Breast epithelium (tissue), 4 donors: Measurements from ENCODE around the gene ATP23. TPM values are rescaled to one million over a fixed set of nuclear protein-coding genes. Genes with fewer than 3 reads are reported as not detected.

Experiments
- DNase-seq, 2 donors: peaks; one replicate each; pipeline ENCODE4 v3.0.0-alpha.2; 2019; ENCODE audit warnings: low spot score in 2 of 2
- H3K27ac ChIP-seq, 2 donors: fragments of 200-600 bp; sonication (generic) in 1 of 2; one replicate each; pipeline ENCODE4 v1.5.1; 2016 to 2019; ENCODE audit warnings: mild to moderate bottlenecking in 1 of 2
- H3K27me3 ChIP-seq, 2 donors: fragments of 200-600 bp; sonication (generic) in 1 of 2; one replicate each; pipeline versions ENCODE4 v1.5.1 to v1.6.0; 2017 to 2019; ENCODE audit warnings: control low read depth in 1 of 2, mild to moderate bottlenecking in 1 of 2
- H3K36me3 ChIP-seq: fragments of 200-600 bp; one replicate; pipeline ENCODE4 v1.5.1; 2019
- H3K4me1 ChIP-seq, 2 donors: fragments of 200-600 bp; sonication (generic); one replicate each; pipeline ENCODE4 v1.5.1; 2016 to 2019; ENCODE audit warnings: control low read depth in 1 of 2
- H3K4me3 ChIP-seq, 3 donors: fragments of 200-600 bp; sonication (generic); 1 replicate in 2 of 3; 2 replicates in 1 of 3; pipeline ENCODE4 v1.5.1; 2016 to 2019; ENCODE audit warnings: mild to moderate bottlenecking in 3 of 3, moderate library complexity in 2 of 3
- H3K9me3 ChIP-seq, 2 donors: fragments of 200-600 bp; sonication (generic) in 1 of 2; one replicate each; pipeline ENCODE4 v1.5.1; 2016 to 2019; ENCODE audit warnings: control low read depth in 1 of 2
- CTCF ChIP-seq, 3 donors: fragments of 450-650 bp; IDR thresholded peaks; one replicate each; pipeline ENCODE4 v1.5.1; 2016 to 2017; ENCODE audit warnings: antibody characterized with exemption in 3 of 3, mild to moderate bottlenecking in 3 of 3, moderate library complexity in 3 of 3
- POLR2A ChIP-seq: fragments of 450-650 bp; IDR thresholded peaks from one replicate; pipeline ENCODE4 v1.6.1; 2016; ENCODE audit warnings: antibody characterized with exemption, mild to moderate bottlenecking, moderate library complexity
- POLR2AphosphoS5 ChIP-seq, 3 donors: sonication (generic); formaldehyde crosslinking; IDR thresholded peaks; one replicate each; pipeline ENCODE4 v1.6.1; 2017; ENCODE audit warnings: antibody characterized with exemption in 3 of 3
- intact Hi-C: fragments of 100-400 bp; cut with DNase I; formaldehyde crosslinking; loops from one replicate; pipeline ENCODE4 v1.15.1; 2023; ENCODE audit warnings: low total_unique reads
- total RNA-seq, 3 donors: library from RNA; depleted of rRNA; stranded (reverse); fragments of >200 nt; gene quantifications; one replicate each; pipeline ENCODE4 v1.1.0, GENCODE V29; 2016

The ATP23 gene
- total RNA-seq, 3 donors from 2014 or later = 6.4 to 33.1 (median 13.4) TPM

DNA sequence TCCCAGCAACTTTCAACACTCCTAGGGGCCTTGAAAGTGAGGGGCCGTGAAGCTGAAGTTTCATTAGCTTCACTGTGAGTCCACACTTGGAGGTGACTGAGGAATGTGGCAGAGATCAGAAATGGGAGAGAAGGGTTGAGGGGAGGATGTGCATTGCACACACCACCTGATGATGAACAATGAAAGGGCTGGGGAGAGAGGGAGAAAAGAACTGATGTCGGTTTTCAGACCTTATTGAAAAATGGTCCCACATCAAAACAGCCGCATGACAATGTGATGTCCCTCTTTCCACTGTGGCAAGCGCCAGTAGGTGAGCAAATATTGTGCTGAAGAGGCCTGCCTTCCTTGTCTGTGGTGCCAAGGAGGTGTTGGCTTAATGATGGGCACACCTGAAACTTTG, 32.3 kb upstream of the ATP23 start:
- TF ChIP-seq POLR2AphosphoS5 (IDR thresholded peaks at IDR 0.05) (no peak), CTCF (IDR thresholded peaks at IDR 0.05) (no peak), POLR2A (no peak)
- Histone ChIP-seq H3K36me3 (no peaks in the 10 kb centered on the region), H3K9me3 (no peaks in the 10 kb centered on the region), H3K4me3 (no peak overlapping the region), H3K27ac (no peak overlapping the region), H3K27me3 (no peaks in the 10 kb centered on the region), H3K4me1 (peaks cover 0 to 6% of the 10 kb centered on the region in 2 donors)
- DNase-seq = no peak
- intact Hi-C loops = no loop called here

DNA sequence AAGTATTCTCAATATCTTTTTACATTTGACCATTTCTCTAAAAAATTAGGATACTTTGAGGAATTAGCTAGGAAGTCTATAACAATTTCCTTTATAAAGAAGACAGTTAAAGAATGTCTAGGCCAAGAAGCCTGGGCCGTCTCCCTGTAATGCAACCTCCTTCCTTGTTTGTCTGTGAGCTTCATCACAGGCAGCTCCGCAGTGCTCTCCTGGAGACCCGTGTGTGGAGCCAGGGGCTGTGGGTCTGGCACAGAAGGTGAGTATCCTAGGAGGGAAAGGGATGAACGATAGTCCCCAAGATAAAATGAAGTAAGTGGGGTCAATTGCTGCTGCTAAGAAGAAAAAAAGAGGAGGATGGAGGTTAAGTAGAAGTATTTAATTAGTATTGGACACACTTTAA, 31.8 kb upstream of the ATP23 start:
- no peaks in the 10 kb centered on the region for H3K36me3 ChIP-seq
- DNase-seq = no peak
- no peak overlapping the region for H3K27ac ChIP-seq
- H3K4me3 ChIP-seq = no peak overlapping the region
- H3K4me1 ChIP-seq = peaks cover 0 to 6% of the 10 kb centered on the region in 2 donors
- no peak for TF ChIP-seq POLR2A
- TF ChIP-seq POLR2AphosphoS5 (IDR thresholded peaks at IDR 0.05) = no peak
- TF ChIP-seq CTCF (IDR thresholded peaks at IDR 0.05) = no peak
- H3K9me3 ChIP-seq = no peaks in the 10 kb centered on the region
- intact Hi-C loops = no loop called here
- no peaks in the 10 kb centered on the region for H3K27me3 ChIP-seq

GRCh38 chr12:57918147-57918546, 23.2 kb upstream of the ATP23 start:
- intact Hi-C loops = no loop called here
- no peak overlapping the region for H3K4me3 ChIP-seq

DNA sequence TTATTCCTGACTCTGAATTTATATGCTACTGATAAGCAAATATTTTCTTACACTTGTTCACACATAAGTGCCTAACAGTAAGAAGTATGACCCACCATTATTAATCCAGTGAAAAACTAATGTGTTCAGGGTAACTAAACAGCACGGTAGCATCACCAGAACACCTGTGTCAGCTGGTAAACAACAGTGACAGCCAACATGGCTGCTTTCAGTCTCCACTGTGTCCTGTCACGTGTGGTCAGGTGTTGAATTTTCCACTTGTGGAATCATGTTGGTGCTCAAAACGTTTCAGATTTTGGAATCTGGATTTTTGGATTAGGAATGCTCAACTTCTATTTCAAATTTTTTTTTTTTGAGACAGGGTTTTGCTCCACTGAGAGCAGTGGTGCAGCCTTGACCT, 14.3 kb upstream of the ATP23 start:
- no peak for DNase-seq
- intact Hi-C loops = no loop called here
- Histone ChIP-seq H3K27me3 (no peaks in the 10 kb centered on the region), H3K4me3 (no peak overlapping the region), H3K4me1 (no peaks in the 10 kb centered on the region), H3K36me3 (no peaks in the 10 kb centered on the region), H3K9me3 (no peaks in the 10 kb centered on the region), H3K27ac (no peak overlapping the region)
- TF ChIP-seq POLR2A (no peak), POLR2AphosphoS5 (IDR thresholded peaks at IDR 0.05) (no peak), CTCF (IDR thresholded peaks at IDR 0.05) (no peak)

More at GRCh38 chr12:57918147-57918546, 23.2 kb upstream of the ATP23 start:
- no peaks in the 10 kb centered on the region for H3K27me3 ChIP-seq
- H3K9me3 ChIP-seq = no peaks in the 10 kb centered on the region
- H3K36me3 ChIP-seq = no peaks in the 10 kb centered on the region
- H3K4me1 ChIP-seq = no peaks in the 10 kb centered on the region
- no peak overlapping the region for H3K27ac ChIP-seq
- TF ChIP-seq CTCF (IDR thresholded peaks at IDR 0.05) (no peak), POLR2AphosphoS5 (IDR thresholded peaks at IDR 0.05) (no peak), POLR2A (no peak)
- no peak for DNase-seq

- intact Hi-C loops = no loop called here
- H3K9me3 ChIP-seq = no peaks in the 10 kb centered on the region
- no peaks in the 10 kb centered on the region for H3K36me3 ChIP-seq
- no peak overlapping the region for H3K27ac ChIP-seq
- TF ChIP-seq CTCF (IDR thresholded peaks at IDR 0.05) = no peak
- no peak for TF ChIP-seq POLR2A
- TF ChIP-seq POLR2AphosphoS5 (IDR thresholded peaks at IDR 0.05) = no peak
- no peak for DNase-seq
- no peaks in the 10 kb centered on the region for H3K27me3 ChIP-seq
- no peak overlapping the region for H3K4me3 ChIP-seq
- no peaks in the 10 kb centered on the region for H3K4me1 ChIP-seq
Measured at GRCh38 chr12:57929092-57929830, 12.1 kb upstream of the ATP23 start.
